Measurements from ENCODE around the gene TTLL4.
"Not testable (repeated sequence)": the region's sequence is repeated elsewhere in the genome, so short reads cannot be mapped to it uniquely, and the experiment has no call there.

TTLL4 gene

DNA sequence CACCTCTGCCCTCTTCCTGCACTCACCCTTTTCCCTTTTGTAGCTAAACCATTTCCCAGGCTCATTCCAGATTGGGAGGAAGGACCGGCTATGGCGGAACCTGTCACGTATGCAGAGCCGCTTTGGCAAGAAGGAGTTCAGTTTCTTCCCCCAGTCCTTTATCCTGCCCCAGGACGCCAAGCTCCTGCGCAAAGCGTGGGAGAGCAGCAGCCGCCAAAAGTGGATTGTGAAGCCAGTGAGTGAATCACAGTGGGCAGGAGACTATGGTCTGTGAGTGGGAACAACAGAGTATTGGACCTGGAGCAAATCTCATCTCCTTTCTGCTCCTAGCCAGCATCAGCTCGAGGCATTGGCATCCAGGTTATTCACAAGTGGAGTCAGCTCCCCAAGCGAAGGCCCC lies 36.3 kb downstream of the TTLL4 start:
- DNase-seq = no peak

DNA sequence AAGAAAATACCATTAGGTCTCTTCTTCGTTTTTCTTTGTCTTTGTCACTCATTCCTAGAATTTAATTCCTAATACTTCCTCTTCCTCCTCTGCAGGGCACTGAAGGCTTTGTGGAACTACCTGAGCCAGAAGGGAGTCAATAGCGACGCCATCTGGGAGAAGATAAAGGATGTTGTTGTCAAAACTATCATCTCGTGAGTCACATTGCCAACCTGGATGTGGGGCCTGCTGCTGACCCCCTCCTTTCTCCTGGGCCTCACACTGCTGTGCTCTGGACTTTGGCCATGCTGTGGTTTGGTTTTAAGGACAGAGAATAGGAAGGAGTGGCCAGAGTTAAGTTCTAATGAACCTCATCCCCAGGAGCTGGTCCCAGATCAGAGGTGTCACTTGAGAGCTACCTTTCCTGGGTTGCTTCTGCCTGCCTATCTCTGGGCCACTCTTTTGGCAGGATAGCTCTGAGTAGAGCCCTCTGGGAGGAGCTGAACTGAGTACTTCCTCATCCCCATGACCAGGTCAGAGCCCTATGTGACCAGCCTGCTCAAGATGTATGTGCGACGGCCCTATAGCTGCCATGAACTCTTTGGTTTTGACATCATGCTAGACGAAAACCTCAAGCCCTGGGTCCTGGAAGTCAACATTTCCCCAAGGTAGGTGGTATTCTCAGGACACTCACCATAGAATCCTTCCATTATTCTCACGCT lies 38.3 kb downstream of the TTLL4 start:
- DNase-seq = no peak

DNA sequence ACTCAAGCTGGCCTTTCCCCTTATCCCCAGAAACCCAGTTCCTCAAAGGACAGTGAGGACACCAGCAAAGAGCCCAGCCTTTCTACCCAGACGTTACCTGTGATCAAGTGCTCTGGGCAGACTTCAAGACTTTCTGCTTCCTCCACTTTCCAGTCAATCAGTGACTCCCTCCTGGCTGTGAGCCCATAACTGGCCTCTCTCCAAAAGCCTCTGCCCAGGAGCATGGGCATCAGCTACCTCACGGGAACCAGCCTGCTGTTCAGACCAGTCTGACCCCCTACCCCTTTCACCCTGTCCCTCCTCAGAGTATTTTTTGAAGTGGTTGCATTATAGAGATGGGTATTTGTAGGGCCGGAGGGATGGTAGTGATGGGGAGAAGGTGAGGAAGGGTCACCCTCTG lies 43.6 kb downstream of the TTLL4 start:
- no peak for DNase-seq

DNA sequence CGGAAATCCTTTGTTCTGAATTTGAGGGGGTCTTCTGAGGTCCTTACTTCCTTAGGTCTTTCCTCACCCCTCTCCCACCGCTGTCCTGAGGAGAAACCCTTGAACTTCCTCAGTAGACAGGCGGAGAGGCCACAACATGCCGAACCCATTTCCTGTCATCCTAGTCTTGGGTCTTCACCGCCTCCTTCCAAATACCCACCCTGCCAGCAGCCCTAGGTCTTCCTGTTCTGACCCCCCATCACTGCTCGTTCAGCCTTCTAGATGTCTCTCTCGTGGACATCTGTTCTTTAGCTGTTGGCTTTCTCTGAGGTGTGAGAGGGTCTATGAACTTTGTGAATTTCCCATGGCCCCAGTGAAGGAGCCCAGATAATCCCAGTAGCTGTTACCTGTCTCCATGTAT lies 44.1 kb downstream of the TTLL4 start:
- DNase-seq = no peak

DNA sequence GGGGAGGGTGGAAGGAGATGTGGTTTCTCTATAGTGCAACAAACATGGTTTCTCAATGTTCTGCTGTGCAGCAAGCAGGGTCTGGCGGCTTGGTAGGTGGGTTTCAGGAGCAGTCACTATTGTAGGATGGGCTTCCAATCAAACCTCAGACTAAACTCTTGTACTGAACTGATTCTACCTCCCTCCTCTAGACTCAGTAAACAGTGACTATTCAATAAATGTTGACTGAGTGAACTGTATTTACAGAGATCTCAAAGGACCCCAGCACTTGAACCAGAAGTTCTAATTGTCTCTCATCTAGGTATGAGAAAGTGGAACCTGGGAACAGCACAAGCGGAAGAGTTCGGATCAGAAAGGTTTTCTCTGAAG lies 44.5 kb downstream of the TTLL4 start:
- DNase-seq = no peak

DNA sequence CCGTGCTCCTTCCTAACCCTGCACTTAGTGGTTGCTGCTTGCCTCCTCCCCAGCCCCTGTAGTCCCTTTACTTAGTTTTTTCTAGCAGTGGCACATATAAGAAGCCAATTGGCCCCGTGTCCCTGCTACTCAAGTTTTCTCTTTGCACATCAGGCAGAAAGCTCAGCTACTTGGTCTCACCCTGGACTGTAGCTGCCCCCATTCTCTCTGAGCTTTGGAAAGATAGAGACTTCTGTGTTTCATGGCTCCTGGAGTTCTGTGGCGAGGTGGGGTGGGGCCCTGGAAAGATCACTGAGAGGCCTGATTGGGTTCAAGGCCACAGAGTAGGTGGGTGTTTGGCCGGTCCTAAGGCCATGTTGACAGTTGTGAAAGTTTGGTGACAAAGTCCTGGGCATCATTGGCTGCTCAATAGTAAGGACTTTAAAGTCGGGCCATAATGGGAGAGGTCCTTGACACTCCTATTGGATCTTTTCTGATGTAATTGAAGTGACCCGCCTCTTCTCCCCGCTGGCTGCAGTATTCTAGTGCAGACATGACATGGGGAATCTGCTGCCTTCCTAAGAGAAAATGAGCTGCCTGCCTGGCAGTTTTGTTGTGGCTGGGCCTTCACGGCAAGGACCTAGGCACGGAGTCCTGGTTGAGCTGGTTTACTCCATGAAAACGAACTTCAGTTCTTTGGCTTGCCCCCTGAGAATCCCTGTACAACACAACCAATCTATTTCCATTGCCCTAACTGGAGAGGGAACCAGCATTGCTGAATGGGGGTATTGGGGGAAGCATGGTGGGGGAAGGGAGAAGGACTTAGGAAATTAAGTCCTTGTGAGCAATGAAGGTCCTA lies 45.2 kb downstream of the TTLL4 start:
- DNase-seq = no peak

DNA sequence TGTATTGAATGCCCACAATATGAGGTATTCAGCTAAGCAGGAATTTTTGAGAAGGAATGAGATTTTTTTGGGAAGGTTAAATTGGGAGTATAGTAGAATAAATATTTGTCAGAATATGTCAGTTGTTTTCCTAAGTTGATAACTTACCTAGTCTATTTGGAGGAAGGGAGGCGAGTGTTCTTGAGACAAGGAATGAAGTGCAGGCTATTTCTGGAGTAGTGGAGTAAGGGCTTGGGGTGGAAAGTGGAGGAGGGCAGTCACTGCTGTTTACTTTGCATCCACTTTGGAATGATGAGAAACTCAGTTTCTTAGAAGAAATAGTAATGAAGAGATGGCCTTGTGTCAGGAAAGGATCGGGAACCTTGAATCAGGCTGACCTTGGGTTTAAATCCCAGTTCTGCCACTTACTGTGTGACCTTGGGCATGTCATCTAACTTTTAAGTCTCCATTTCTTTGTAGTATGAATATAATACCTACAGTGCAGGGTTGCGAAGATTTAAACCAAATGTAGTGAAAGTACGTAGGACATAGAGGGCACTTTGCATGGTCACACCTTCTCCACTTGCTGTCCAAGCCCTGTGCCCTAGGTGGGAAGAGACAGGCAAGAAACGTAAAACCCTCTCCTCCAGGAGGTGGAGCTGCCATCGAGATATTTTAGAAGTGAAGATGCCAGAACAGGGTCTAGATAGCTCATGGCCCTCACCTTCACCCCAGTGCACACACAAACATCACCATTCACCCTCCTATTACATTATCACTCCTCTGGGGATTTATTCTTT lies 46.2 kb downstream of the TTLL4 start:
- no peak for DNase-seq

DNA sequence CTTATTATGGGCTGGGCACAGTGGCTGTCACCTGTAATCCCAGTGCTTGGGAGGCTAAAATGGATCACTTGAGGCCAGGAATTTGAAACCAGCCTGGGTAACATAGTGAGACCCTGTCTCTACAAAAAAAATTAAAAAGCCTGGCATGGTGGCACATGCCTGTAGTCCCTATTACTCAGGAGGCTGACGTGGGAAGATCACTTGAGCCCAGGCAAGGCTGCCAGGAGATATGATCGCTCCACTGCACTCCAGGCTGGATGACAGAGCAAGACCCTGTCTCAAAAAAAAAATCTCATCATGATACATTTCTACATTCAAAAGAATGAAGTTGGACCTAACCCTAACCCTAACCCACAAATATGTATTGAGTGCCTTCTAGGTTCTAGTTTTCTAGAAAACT lies 51.2 kb downstream of the TTLL4 start:
- DNase-seq = no peak

DNA sequence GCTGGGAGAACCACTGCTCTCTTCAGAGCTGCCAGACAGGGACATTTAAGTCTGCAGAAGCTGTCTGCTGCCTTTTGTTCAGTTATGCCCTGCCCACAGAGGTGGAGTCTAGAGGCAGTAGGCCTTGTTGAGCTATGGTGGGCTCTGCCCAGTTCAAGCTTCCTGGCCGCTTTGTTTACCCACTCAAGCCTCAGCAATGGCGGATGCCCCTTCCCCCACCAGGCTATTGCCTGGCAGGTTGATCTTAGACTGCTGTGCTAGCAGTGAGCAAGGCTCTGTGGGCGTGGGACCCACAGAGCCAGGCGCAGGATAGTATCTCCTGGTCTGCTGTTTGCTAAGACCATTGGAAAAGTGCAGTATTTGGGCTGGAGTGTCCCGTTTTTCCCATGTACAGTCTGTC lies 62.1 kb downstream of the TTLL4 start:
- not testable (repeated sequence) for DNase-seq

DNA sequence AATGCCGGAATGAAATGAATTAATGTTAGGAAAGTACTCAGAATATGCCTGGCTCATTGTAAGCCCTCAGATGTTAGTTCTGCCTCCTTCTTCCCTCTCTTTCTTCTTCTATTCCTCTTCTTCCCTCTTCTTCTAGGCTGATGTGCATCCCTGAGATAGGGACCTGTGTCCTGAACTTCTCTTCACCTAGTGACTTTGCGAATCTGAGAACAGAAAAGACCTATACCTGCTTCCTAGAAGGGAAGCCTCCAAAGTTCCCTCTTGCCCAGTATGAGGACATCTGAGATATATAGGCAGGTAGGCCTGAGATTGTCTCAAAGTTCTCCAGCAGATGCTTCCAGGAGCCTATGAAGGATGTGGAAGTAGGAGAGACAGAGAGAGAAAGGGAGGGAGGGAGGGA lies 63.2 kb downstream of the TTLL4 start:
- no peak for DNase-seq

DNA sequence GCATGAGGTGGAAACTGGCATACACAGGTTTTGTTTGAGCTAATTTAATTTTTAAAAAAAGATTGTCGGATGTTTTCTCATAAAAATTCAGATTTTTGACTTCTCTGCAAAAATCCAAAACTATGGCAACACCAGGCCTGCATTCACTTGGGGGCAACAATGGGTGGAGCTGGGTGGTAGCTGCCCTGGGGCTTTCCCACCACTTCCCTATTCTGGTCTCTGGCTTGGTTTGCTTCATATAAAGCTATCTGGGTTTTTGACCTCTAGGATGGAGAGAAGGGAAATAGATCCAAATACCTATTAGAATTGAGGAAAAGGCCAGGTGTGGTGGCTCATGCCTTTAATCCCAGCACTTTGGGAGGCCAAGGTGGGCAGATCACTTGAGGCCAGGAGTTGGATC lies 65.9 kb downstream of the TTLL4 start:
- no peak for DNase-seq

DNA sequence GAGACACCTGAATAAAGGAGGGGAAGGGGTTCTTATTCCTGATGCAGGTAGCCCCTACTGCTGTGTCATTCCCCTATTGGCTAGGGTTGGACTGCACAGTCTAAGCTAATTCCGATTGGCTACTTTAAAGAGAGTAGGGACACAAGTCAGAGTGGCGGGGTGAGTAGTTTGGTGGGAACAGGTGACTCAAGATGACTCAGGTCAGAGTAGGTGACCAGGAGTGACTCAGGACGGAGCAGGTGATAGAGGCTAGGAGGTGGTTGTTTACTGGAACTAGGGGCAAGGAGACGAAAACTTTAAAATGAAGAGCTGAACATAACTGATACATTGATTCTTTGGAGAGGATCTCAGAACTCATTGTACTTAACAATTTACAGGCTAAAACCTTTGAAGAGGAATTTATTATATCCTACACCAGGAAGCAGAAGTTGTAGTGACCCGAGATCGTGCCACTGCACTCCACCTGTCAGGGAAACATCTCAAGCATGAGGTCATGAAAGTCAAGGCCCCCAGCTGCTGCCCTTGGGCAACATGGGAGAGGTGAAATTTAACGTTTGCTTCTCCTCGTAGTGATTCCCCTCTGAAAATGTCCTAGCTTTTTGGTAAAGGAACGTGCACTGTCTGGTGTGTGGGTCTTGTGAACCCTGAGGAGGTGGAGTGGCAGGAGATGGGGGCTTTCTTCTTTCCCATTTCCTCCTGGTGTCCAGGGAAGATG lies 66.8 kb downstream of the TTLL4 start:
- DNase-seq = no peak

DNA sequence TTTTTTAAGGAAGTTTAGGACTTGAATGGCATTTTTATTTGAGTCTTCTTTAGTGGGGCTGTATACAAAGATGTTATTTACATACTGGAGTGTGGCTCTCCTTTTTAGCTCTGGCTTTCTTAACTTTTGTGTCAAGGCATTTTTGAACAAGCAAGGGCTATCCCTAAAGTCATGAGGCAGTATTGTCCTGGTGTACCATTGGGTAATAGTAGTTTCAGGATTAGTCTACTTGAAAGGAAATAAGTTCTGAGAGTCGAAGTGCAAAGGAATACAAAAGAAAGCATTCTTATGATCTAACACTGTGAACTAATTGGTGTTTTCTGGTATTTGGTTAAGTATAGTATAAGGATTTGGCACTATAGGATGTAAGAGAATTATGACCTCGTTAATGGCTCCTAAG lies 69.4 kb downstream of the TTLL4 start:
- DNase-seq = no peak

DNA sequence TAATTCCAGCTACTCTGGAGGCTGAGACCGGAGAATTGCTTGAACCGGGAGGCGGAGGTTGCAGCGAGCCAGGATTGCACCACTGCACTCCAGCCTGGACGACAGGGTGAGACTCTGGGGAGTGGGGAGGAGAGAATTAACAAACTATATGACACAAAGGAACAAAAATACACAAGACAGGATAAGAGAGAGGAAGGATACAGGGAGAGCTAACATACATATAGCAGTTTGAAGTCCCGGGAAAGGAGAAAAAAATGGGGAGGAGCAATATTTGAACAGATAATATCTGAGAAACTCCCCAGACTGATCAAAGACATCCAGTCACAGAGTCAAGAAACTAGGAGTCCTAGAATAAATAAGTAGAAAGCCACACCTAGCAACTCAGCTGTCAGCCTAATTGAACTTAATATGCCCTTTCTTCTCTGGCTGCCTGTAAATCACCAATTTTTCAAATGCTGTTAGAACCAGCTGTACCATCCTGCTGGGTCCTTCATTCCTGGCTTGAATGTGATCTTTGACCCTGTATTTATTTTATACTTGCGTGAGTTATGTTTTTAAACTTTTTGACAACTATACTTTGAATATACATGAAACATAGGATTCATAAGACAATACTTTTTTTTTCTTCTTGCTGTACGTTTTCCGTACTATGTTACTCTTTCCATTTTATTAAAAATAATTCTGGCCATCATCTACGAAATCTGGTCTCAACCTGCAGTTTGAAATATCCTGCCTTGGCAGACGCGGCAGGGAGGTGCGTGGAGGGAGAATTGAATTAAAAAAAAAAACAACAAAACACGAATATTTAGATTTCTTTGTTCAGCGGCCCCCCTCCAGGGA lies 70.4 kb downstream of the TTLL4 start:
- DNase-seq = no peak

DNA sequence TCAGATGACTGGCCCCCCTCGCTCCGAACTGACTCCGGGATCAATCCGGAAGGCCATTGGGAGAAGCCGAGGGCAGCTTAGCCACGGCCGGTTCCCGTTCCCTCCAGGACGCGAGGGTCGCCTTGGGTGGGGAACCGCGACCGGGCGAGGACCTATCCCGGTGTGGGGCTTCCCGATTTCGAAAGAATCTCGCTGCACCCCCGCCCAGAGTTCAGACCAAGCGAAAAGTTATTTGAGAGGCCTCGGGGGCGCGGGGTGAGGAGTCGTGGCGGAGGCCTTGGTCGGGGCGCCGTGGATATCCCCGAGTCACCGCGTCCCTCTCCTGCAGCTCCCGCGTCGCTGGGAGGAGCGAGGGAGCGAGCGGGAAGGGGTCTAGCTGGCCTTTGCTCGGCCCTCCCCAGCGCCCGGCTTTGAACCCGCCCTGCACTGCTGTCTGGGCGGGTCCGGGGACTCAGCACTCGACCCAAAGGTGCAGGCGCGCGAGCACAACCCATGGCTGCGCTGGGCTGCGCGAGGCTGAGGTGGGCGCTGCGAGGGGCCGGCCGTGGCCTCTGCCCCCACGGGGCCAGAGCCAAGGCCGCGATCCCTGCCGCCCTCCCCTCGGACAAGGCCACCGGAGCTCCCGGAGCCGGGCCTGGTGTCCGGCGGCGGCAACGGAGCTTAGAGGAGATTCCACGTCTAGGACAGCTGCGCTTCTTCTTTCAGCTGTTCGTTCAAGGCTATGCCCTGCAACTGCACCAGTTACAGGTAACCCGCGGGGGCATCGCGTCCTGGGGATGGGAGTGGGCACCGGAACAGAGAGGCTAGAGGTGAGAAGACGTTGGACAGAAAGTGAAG lies 71.3 kb downstream of the TTLL4 start, which contains the start of gene CYP27A1:
CYP27A1 (plus strand) TSS at position 457 of the 837 bp plus-strand sequence; CDS start at position 493, 36 bp downstream.
- DNase-seq = no peak

DNA sequence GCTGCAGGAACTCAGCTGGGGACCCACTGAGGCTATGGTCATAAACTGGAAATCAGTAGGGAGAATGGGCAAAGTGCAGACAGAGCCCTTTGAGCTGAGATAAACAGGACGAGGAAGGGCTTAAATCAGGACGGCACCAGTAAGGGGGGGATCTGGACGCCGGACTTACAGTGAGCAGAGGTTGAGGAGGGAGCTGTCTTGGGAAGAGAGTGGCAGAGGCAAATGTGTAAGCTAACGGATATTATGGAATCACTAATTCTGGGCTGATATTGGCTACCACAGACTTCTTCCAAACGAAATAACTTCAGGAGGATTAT lies 71.9 kb downstream of the TTLL4 start:
- no peak for DNase-seq

DNA sequence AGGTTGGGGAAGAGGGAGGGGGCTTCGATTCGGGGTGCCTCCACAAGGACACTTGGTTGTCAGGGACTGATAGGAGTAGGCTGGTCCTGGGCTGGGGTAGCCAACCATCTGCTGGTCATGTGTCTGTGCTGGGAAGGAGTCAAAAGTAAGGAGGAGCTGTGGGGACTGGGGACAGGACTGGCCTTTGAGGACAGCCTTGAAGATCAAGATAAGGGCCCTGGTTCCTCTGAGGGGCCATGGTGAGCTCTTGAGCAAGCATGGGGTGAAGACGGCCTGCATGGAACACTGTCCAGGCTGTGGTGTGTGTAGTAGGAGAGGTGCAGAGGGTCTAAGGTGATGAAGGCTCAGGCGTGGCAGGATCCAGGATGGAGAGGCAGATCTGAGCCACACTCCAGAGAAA lies 73.1 kb downstream of the TTLL4 start:
- DNase-seq = no peak

DNA sequence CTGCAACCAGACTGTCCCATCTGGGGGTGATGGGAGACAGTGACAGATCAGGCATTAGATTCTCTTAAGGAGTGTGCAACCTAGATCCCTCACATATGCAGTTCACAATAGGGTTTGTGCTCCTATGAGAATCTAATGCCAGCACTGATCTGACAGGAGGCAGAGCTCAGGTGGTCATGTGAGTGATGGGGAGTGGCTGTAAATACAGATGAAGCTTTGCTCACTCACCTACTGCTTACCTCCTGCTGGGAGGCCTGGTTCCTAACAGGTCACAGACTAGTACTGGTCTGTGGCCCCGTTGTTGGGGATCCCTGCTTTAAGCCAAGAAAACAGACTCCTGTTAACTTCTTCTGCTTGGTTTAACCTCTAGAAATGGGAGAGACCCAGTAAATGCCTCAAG lies 74.5 kb downstream of the TTLL4 start:
- DNase-seq = no peak

DNA sequence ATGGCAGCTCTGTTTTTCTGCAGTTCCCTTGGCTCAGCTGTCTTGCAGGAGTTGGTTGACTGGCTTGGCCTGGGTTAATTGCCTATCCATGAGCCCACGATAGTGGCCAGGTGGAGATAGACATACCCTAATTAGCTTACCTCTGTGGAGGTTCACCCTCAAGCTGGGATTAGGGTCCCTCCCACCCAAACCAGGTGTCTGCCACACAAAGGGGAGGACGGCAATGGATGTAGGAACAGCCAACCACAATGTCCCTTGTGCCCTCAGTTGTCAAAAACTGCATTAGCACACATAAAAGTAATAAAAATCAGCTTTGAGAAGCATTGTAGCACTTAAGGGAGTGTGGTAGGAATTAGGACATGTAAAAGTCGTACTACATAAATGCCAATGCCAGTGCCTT lies 75.5 kb downstream of the TTLL4 start:
- no peak for DNase-seq

DNA sequence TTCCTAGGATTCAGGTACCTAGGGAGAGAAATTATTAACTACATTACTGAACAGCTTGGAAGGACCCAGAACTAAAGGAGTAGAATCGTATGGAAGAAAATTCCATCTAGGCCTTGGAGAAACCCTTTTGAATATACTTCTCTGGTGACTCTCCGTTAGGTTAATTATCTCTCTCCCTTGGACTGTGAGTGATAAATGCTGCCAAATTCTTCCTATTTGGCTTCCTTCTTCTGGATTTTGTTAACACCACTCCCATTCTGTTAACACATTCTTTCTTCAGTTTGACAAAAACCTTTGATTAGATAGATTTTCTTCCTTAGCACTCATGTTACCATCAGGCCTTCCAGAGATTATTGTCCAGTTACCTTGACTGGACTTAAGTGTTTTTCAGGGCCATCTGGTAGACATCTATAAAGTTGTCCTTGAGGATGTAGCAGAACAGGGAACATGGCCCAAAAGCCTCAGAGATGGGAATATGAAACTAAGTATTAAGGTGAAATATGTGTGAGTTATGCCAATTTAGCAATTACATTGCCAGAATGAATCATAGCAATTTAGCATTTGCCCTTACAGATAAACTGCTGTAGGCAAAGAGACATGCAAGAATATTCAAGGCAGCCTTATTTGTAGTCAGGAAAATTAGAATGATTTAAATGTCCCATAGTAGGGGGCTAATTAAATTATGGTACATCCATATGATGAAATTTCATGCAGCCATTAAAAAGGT lies 78.1 kb downstream of the TTLL4 start:
- no peak for DNase-seq

DNA sequence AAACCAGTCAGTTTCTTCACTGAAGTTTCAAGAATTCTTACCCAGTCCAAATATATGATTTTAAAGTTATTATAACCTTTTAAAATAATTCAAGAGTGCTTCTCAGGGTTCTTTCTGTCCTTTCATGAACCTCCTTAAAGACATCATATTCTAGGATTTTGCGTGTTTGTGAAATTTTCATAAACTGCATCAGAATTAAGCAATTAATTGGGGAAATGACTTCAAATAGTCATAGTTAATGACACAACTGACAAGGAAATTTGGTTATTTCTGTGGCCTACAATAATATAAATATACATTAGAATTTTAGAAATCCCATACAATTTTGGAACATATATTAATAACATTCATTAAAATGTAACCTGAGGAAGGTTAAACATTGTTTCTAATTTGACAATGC lies 81.8 kb downstream of the TTLL4 start:
- DNase-seq = no peak

All from activated CD4-positive, alpha-beta T cell treated with anti-CD3 and anti-CD28 coated beads for 4 hours (primary cell).